ENCODE data around the gene ARPC1B. TPM values are rescaled to one million over a fixed set of nuclear protein-coding genes. Genes with fewer than 3 reads are reported as not detected.
"Not testable (repeated sequence)": the region's sequence is repeated elsewhere in the genome, so short reads cannot be mapped to it uniquely, and the experiment has no call there.

ARPC1B gene
- total RNA-seq, 2 donors from 2014 or later, result 141 to 143 TPM

DNA sequence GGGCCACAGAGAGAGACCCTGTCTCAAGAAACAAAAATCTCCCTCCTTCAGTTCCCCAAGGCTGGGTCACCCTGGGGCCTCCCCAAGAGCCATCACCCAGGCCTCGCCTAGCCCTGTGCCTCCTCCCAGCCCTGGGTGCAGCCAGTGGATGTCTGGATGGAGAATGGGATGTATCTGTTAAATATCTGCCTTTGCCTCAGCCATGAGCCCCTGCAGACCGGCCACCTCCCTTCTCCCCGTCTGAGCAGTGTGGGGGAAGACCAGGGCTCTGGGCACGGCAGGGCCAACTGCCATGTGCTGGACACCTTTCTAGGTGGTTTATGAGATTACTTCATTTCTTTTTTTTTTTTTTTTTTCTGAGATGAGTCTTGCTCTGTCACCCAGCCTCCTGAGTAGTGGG is 10.0 kb downstream of the ARPC1B start:
- Histone ChIP-seq H3K4me3 (no peak overlapping the region), H3K9ac (ENCODE audit: low read depth in 2 of 2, low read length in 2 of 2) (no peak overlapping the region), H3K36me3 (no peaks in the 10 kb centered on the region), H3K9me3 (no peaks in the 10 kb centered on the region), H3K27ac (no peak overlapping the region), H3K4me1 (peaks cover under 1% of the 10 kb centered on the region), H3K27me3 (no peaks in the 10 kb centered on the region)
- intact Hi-C loops (cut with DNase I), result no loop called here
- DNase-seq, result no peak
- TF ChIP-seq, protein P1, sequence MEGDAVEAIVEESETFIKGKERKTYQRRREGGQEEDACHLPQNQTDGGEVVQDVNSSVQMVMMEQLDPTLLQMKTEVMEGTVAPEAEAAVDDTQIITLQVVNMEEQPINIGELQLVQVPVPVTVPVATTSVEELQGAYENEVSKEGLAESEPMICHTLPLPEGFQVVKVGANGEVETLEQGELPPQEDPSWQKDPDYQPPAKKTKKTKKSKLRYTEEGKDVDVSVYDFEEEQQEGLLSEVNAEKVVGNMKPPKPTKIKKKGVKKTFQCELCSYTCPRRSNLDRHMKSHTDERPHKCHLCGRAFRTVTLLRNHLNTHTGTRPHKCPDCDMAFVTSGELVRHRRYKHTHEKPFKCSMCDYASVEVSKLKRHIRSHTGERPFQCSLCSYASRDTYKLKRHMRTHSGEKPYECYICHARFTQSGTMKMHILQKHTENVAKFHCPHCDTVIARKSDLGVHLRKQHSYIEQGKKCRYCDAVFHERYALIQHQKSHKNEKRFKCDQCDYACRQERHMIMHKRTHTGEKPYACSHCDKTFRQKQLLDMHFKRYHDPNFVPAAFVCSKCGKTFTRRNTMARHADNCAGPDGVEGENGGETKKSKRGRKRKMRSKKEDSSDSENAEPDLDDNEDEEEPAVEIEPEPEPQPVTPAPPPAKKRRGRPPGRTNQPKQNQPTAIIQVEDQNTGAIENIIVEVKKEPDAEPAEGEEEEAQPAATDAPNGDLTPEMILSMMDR (IDR thresholded peaks at IDR 0.05), result no peak

DNA sequence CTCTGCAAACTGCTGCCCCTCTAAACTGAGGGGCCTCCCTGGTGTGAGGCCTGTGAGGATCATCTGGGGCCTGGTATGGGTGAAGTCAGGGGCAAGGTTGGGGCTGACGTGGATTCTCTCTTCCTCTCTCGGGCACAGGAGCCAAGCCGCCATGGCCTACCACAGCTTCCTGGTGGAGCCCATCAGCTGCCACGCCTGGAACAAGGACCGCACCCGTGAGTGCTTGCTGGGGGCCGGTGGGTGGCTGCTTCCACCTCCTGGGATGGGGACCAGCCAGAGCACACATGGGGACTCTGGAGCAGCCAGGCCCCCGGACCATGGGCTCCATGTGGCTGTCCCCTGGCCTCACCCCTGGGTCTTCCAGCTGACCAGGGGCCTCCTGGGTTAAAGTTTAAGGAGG is 11.0 kb downstream of the ARPC1B start:
- TF ChIP-seq, protein P1 (IDR thresholded peaks at IDR 0.05), result no peak
- Histone ChIP-seq H3K4me3 (no peak overlapping the region), H3K9ac (ENCODE audit: low read depth in 2 of 2, low read length in 2 of 2) (no peak overlapping the region), H3K4me1 (no peaks in the 10 kb centered on the region), H3K27ac (no peak overlapping the region), H3K36me3 (no peaks in the 10 kb centered on the region), H3K27me3 (no peaks in the 10 kb centered on the region), H3K9me3 (no peaks in the 10 kb centered on the region)
- intact Hi-C loops (cut with DNase I), result no loop called here
- no peak for DNase-seq

DNA sequence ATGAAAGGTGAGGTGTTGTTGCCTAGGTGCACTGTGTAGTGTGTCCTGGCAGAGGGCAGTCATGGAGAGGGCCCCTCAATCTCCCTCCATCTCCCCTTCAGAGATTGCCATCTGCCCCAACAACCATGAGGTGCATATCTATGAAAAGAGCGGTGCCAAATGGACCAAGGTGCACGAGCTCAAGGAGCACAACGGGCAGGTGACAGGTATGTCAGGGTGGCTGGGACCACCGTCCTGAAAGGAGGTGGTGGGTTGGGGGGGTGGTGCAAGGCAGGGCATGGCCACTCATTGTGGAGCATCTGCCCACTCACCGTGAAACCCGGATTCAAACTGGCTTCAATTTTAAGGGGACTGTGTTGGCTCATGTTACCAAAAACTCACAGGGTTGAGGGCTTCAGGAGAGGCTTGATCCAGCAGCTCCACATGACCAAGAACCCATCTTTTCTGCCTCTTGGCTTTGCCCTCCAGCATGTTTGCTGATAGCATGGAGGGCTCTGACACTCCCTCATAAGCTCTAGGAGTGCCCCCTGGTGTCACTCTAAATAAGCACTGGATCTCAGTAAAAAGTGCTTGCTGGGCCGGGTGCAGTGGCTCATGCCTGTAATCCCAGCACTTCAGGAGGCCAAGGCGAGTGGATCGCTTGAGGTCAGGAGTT is 12.2 kb downstream of the ARPC1B start:
- Histone ChIP-seq H3K27ac (no peak overlapping the region), H3K4me1 (no peaks in the 10 kb centered on the region), H3K36me3 (peaks cover 8% of the 10 kb centered on the region), H3K9ac (ENCODE audit: low read depth in 2 of 2, low read length in 2 of 2) (no peak overlapping the region), H3K9me3 (no peaks in the 10 kb centered on the region), H3K27me3 (no peaks in the 10 kb centered on the region), H3K4me3 (no peak overlapping the region)
- DNase-seq, result no peak
- TF ChIP-seq, protein P1 (IDR thresholded peaks at IDR 0.05), result no peak
- intact Hi-C loops (cut with DNase I), result no loop called here

DNA sequence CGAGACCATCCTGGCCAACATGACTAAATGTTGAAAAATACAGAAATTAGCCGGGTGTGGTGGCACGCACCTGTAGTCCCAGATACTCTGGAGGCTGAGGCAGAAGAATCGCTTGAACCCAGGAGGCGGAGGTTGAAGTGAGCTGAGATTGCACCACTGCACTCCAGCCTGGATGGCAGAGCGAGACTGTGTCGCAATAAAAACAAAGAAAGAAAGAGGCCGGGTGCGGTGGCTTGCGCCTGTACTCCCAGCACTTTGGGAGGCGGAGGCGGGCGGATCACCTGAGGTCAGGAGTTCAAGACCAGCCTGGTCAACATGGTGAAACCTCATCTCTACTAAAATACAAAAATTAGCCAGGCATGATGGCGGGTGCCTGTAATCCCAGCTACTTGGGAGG is 12.7 kb downstream of the ARPC1B start:
- H3K27ac ChIP-seq; H3K9ac ChIP-seq (ENCODE audit: low read depth in 2 of 2, low read length in 2 of 2); H3K36me3 ChIP-seq; H3K9me3 ChIP-seq; H3K27me3 ChIP-seq; DNase-seq; intact Hi-C loops (cut with DNase I); H3K4me3 ChIP-seq; H3K4me1 ChIP-seq: not testable (repeated sequence)

DNA sequence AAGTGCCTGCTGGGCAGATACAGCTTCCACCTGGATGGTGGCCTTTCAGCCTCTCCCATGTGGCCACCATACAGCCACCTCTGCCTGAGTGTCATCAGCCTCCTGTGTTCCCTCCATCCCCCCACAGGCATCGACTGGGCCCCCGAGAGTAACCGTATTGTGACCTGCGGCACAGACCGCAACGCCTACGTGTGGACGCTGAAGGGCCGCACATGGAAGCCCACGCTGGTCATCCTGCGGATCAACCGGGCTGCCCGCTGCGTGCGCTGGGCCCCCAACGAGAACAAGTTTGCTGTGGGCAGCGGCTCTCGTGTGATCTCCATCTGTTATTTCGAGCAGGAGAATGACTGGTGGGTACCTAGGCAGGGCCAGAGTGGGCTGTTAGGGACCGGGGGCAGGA is 13.4 kb downstream of the ARPC1B start:
- Histone ChIP-seq H3K9ac (ENCODE audit: low read depth in 2 of 2, low read length in 2 of 2) (no peak overlapping the region), H3K4me1 (peaks cover 7% of the 10 kb centered on the region), H3K9me3 (no peaks in the 10 kb centered on the region), H3K27ac (no peak overlapping the region), H3K27me3 (no peaks in the 10 kb centered on the region), H3K4me3 (no peak overlapping the region), H3K36me3 (peaks cover 8% of the 10 kb centered on the region)
- TF ChIP-seq, protein P1 (IDR thresholded peaks at IDR 0.05), result no peak
- intact Hi-C loops (cut with DNase I), result no loop called here
- no peak for DNase-seq

DNA sequence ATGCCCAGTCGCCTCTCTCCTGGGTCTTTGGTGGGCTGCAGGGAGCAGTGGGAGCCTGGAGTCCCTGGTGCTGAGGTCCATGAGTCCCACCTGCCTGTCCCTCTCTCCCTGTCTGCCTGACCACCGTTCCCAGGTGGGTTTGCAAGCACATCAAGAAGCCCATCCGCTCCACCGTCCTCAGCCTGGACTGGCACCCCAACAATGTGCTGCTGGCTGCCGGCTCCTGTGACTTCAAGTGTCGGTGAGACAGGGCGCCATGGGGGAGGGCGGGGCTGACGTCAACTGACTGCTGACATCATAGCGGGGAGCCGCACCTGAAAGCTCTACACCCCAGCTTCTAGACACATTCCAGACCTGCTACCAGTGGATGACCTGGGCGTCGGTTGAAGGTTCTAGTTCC is 15.2 kb downstream of the ARPC1B start:
- intact Hi-C loops (cut with DNase I), result no loop called here
- H3K4me3 ChIP-seq, result no peak overlapping the region
- no peaks in the 10 kb centered on the region for H3K27me3 ChIP-seq
- TF ChIP-seq, protein P1 (IDR thresholded peaks at IDR 0.05), result no peak
- no peaks in the 10 kb centered on the region for H3K9me3 ChIP-seq
- no peak overlapping the region for H3K27ac ChIP-seq
- H3K36me3 ChIP-seq, result peaks cover 16% of the 10 kb centered on the region
- peaks cover 7% of the 10 kb centered on the region for H3K4me1 ChIP-seq
- H3K9ac ChIP-seq (ENCODE audit: low read depth in 2 of 2, low read length in 2 of 2), result no peak overlapping the region
- DNase-seq, result no peak

Measured in colonic mucosa (tissue), 4 donors.